ENCODE results near the gene LIPC.

- TF ChIP-seq POLR2A (IDR thresholded peaks at IDR 0.05) (no peak), CTCF (IDR thresholded peaks at IDR 0.05 in 4 of 5, conservative IDR thresholded peaks at IDR 0.05 in 1 of 5) (no peak)
Measured at GRCh38 chr15:58509556-58509955, 77.8 kb downstream of the LIPC start.
